CD4-positive, alpha-beta memory T cell (primary cell): ENCODE results near the gene TRPM5. TPM values are rescaled to one million over a fixed set of nuclear protein-coding genes. Genes with fewer than 3 reads are reported as not detected.

ENCODE experiments used
- CTCF ChIA-PET: fragments of 350-600 bp; sonication (Branson Sonifier 250); formaldehyde crosslinking; loops from one replicate; lab custom pipeline; 2021; ENCODE audit warnings: inconsistent platforms; ENCODE audit not compliant: partially characterized antibody; lab: Charles Lee
- POLR2A ChIA-PET: fragments of 350-600 bp; sonication (Branson Sonifier 250); formaldehyde crosslinking; loops from one replicate; lab custom pipeline; 2021; ENCODE audit not compliant: partially characterized antibody; lab: Charles Lee
- DNase-seq, 5 donors: peaks; one replicate each; pipeline versions ENCODE4 v3.0.0 to v3.0.0-alpha.2; 2020 to 2022; ENCODE audit warnings: mixed read lengths in 1 of 5
- H3K27ac ChIP-seq: one replicate; pipeline ENCODE4 v1.7.0; 2013; ENCODE audit warnings: low read depth, low read length
- H3K27me3 ChIP-seq: 2 replicates; pipeline ENCODE4 v1.7.0; 2013; ENCODE audit warnings: mild to moderate bottlenecking, low read length, moderate library complexity; ENCODE audit not compliant: insufficient read depth
- H3K36me3 ChIP-seq: 2 replicates; pipeline ENCODE4 v1.7.0; 2013; ENCODE audit warnings: mild to moderate bottlenecking, low read length, moderate library complexity; ENCODE audit not compliant: insufficient read depth
- H3K4me1 ChIP-seq: 2 replicates; pipeline ENCODE4 v1.7.0; 2013; ENCODE audit warnings: mild to moderate bottlenecking, low read length, moderate library complexity; ENCODE audit not compliant: insufficient read depth
- H3K4me3 ChIP-seq, 2 donors: one replicate each; pipeline ENCODE4 v1.7.0; 2013; ENCODE audit warnings: low read length in 2 of 2, mild to moderate bottlenecking in 1 of 2
- H3K9me3 ChIP-seq, 2 donors: one replicate each; pipeline ENCODE4 v1.7.0; 2013; ENCODE audit warnings: low read length in 2 of 2, control low read depth in 1 of 2; ENCODE audit not compliant: control insufficient read depth in 1 of 2
- H3K27ac Mint-ChIP-seq, 7 donors: one replicate each; pipeline ENCODE4 v1.8.0; 2020 to 2021; ENCODE audit warnings: mixed read lengths in 7 of 7, mild to moderate bottlenecking in 6 of 7, inconsistent platforms in 3 of 7, moderate library complexity in 3 of 7
- H3K27me3 Mint-ChIP-seq, 2 donors: one replicate each; pipeline ENCODE4 v1.8.0; 2020 to 2021; ENCODE audit warnings: mixed read lengths in 2 of 2
- H3K36me3 Mint-ChIP-seq, 2 donors: one replicate each; pipeline ENCODE4 v1.8.0; 2020 to 2021; ENCODE audit warnings: mixed read lengths in 2 of 2, inconsistent platforms in 1 of 2, mild to moderate bottlenecking in 1 of 2
- H3K4me1 Mint-ChIP-seq, 4 donors: one replicate each; pipeline ENCODE4 v1.8.0; 2020 to 2021; ENCODE audit warnings: mixed read lengths in 4 of 4, mild to moderate bottlenecking in 1 of 4
- H3K4me3 Mint-ChIP-seq, 8 donors: one replicate each; pipeline ENCODE4 v1.8.0; 2020 to 2021; ENCODE audit warnings: mixed read lengths in 8 of 8, mild to moderate bottlenecking in 7 of 8, moderate library complexity in 6 of 8, inconsistent platforms in 3 of 8
- H3K9me3 Mint-ChIP-seq, 8 donors: one replicate each; pipeline ENCODE4 v1.8.0; 2020 to 2021; ENCODE audit warnings: mixed read lengths in 8 of 8, mild to moderate bottlenecking in 5 of 8, inconsistent platforms in 3 of 8, moderate library complexity in 1 of 8
- intact Hi-C: fragments of 100-400 bp; cut with micrococcal nuclease; formaldehyde crosslinking; loops from one replicate; pipeline ENCODE4 v1.15.1; 2023
- polyA plus RNA-seq, 2 donors: library from polyadenylated mRNA; unstranded; fragments of 300-500 nt; fragmentation: Illumina TruSeq; gene quantifications; one replicate each; pipeline ENCODE4 v1.2.3, GENCODE V29; 2021
- total RNA-seq, 2 experiments: library from RNA; stranded (reverse); gene quantifications; one replicate each; pipeline ENCODE4 v1.2.3, GENCODE V29; 2021

TRPM5 gene
- total and polyA plus RNA-seq, 4 experiments from 2014 or later, result 0.19 to 0.23 TPM; not detected in 2

DNA sequence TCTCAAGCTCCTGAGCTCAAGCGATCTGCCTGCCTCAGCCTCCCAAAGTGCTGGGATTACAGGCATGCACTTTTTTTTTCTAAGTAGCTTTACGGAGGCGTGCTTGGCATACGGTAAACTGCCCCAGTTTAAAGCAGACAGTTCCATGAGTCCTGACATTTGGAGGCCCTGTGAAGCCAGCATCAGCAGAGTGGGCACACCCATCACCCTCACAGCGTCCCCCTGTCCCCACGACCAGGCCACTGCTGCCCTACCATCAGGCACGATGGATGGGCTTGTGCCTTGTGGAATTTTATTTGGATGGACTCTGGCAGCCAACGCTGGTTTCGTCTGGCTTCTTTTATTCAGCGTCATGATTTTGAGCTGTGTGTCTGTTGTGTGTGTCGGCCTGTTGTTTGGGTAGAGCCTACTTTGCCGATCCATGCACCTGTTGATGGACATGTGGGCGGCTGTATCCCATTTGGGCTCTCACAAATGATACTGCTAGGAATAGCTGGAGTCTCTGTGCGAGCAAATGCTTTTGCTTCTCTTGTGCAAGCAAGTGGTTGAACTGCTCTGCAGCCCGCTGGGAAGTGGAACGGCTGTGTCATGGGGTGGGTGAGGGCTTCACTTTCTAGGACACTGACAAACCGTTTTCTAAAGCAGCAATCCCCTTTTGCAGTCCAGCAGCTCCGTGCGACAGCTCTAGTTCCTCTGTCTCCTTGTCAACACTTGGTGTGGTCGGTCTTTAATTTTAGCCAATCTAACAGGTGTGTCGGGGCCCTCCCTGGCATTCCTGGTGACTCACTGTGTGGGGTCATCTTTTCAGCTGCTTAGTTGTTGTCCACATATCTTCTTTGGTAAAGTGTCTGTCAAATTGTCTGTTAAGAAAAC lies 24.3 kb upstream of the TRPM5 start:
- H3K9me3 Mint-ChIP-seq, result no peaks in the 10 kb centered on the region
- peaks cover 0 to 1% of the 10 kb centered on the region in 2 donors for H3K36me3 Mint-ChIP-seq
- H3K4me3 ChIP-seq, result no peak overlapping the region
- H3K4me1 Mint-ChIP-seq, result peaks cover 26 to 64% (median 50%) of the 10 kb centered on the region in 4 donors
- H3K27ac ChIP-seq, result no peak overlapping the region
- H3K27ac Mint-ChIP-seq, result peak overlapping the region in 2 of 7 donors; percentile 9 to 60
- no peaks in the 10 kb centered on the region for H3K27me3 ChIP-seq
- H3K4me3 Mint-ChIP-seq, result peak overlapping the region in 4 of 8 donors; percentile 7 to 35 (median 24)
- H3K27me3 Mint-ChIP-seq, result no peaks in the 10 kb centered on the region
- CTCF ChIA-PET, result interaction anchor here (1.4 to 1.8 kb wide), 2 partner anchors 49 to 63 kb away, joined by 5 to 6 read pairs; no protein-coding TSS in a partner anchor
- H3K4me1 ChIP-seq, result peaks cover 39% of the 10 kb centered on the region
- POLR2A ChIA-PET, result interaction anchor here (1.1 to 2.1 kb wide), 3 partner anchors 10 to 23 kb away, joined by 3 to 6 read pairs (median 6); partner anchors contain the start of gene KCNQ1
- H3K9me3 ChIP-seq, result no peaks in the 10 kb centered on the region
- H3K36me3 ChIP-seq, result no peaks in the 10 kb centered on the region
- no peak for DNase-seq
- intact Hi-C loops, result no loop called here

DNA sequence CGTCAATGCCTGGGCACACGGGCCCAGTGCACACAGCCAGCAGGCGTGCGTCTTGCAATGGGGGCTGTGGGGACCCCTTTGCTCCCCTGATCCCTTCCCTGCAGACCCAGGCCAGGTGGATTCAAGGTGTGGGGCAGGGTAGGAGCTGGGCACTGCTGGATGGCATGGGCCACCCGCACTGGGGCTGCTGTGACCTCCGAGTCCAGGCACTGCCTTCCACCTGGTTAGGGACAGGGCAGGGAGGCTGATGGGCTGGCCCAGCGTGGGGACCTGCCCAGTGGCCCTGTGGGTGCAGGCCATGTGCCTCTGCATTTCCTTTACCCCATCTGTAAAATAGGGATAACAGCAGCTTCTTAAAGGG lies 23.4 kb upstream of the TRPM5 start:
- Histone ChIP-seq H3K4me1 (peaks cover 39% of the 10 kb centered on the region), H3K36me3 (no peaks in the 10 kb centered on the region), H3K27me3 (no peaks in the 10 kb centered on the region), H3K27ac (no peak overlapping the region), H3K4me3 (peak overlapping the region; percentile 42 to 48), H3K9me3 (no peaks in the 10 kb centered on the region)
- intact Hi-C loops, result loop anchor here (1.0 kb wide), 1 partner anchor 22 kb away; the partner anchor contains the start of gene KCNQ1
- peaks cover 0 to 1% of the 10 kb centered on the region in 2 donors for H3K36me3 Mint-ChIP-seq
- H3K27me3 Mint-ChIP-seq, result no peaks in the 10 kb centered on the region
- no peaks in the 10 kb centered on the region for H3K9me3 Mint-ChIP-seq
- H3K27ac Mint-ChIP-seq, result peak overlapping the region in 3 of 7 donors; percentile 38 to 66 (median 65)
- peak overlapping the region; percentile 70 to 91 (median 74) for H3K4me3 Mint-ChIP-seq
- POLR2A ChIA-PET, result interaction anchor here (1.8 to 3.2 kb wide), 4 partner anchors 9 to 420 kb away, joined by 4 to 35 read pairs (median 6); partner anchors contain the start of genes KCNQ1 and TRPM5
- H3K4me1 Mint-ChIP-seq, result peaks cover 26 to 73% (median 54%) of the 10 kb centered on the region in 4 donors
- CTCF ChIA-PET, result interaction anchor here (0.7 to 1.8 kb wide), 3 partner anchors 40 to 425 kb away, joined by 3 to 6 read pairs (median 3); no protein-coding TSS in a partner anchor
- no peak for DNase-seq

DNA sequence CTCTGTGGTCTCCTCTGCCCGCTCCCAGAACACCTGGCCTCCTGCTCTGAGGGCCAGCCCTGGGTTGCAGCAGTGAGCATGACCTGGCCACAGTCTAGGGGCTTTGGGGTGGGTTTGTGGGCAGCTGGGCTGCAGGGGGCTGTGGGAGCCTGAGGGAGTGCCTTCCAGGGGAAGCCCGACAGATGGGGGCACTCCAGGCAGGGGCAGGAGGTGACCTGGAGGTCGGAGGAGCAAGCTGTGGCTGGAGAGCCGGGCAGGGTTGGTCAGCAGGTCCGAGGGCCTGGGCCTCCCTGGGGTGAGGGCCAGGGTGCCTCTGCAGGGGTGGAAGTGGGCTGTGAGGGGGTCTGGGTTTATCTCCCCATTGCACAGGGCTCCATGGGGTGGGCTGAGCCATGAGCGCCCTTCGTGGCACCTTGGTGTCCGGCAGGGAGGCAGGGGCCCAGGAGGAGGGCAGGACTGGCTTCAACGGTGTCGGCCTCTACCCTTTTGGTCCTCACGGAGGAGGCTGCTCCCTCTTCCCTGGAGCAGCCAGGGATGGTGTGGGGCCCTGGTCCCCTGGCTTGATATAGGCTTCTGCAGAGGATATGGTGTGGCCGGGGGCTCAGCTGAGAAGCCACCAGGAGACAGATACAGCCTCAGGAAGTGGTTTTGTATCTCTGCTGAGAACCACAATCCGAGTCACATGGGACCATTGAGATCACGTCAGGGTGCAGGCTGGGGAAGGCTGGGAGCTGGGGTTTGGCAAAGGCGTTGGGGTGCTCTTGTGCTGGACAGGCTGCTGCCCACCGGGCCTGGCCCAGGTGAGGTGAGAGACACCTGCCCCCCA lies 22.8 kb upstream of the TRPM5 start:
- Mint-ChIP-seq H3K9me3 (no peaks in the 10 kb centered on the region), H3K27ac (peak overlapping the region in 5 of 7 donors; percentile 25 to 66 (median 38)), H3K4me3 (peak overlapping the region; percentile 70 to 91 (median 74)), H3K27me3 (no peaks in the 10 kb centered on the region), H3K36me3 (peaks cover 0 to under 1% of the 10 kb centered on the region in 2 donors), H3K4me1 (peaks cover 24 to 76% (median 54%) of the 10 kb centered on the region in 4 donors)
- DNase-seq, result peak; percentile 66 to 75 (median 72)
- intact Hi-C loops, result loop anchor here (1.0 kb wide), 1 partner anchor 22 kb away; the partner anchor contains the start of gene KCNQ1
- Histone ChIP-seq H3K9me3 (no peaks in the 10 kb centered on the region), H3K27me3 (no peaks in the 10 kb centered on the region), H3K27ac (no peak overlapping the region), H3K36me3 (no peaks in the 10 kb centered on the region), H3K4me1 (peaks cover 39% of the 10 kb centered on the region), H3K4me3 (peak overlapping the region in 1 of 2 donors; percentile 48)
- ChIA-PET POLR2A (interaction anchor here (0.6 to 3.2 kb wide), 5 partner anchors 8 to 421 kb away, joined by 3 to 35 read pairs (median 6); partner anchors contain the start of genes KCNQ1 and TRPM5), CTCF (interaction anchor here (0.7 to 1.8 kb wide), 3 partner anchors 40 to 426 kb away, joined by 3 to 6 read pairs (median 3); no protein-coding TSS in a partner anchor)

DNA sequence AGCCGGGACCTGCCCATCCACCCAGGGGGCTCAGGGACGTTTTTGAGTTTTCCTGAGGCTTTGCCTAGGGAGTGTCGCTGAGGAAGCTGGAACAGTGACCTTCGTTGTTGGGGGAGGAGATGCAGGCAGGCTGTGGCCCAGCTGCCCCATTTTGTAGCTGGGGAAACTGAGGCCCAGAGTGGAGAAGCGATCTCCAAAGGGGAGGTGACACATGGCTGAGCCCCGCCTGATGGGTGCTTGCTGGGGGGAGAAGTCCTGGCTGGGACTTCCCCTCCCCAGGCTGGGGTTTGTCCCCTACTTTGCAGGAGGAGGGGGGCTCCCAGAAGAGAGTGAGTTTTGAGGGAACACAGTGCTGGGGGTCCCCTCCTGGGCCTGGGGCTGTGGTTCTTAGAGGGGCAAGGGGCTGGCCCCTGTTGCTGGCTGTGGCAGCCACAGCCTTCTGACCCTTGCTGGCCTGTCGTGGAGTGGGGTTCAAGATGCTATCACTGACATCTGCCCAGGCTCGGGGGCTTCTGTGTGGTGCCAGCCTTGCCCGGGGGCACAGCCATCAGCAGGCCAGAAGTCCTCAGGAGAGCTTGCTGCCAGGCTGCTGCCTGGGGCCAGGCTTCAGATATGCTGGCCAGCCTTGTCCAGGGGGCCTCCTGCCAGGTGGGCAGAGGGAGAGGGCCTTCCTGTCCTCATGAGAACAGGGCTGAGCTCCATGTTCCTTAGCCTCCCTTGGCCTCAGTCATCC lies 21.9 kb upstream of the TRPM5 start:
- intact Hi-C loops, result no loop called here
- H3K9me3 ChIP-seq, result no peaks in the 10 kb centered on the region
- peak overlapping the region in 5 of 8 donors; percentile 44 to 91 (median 81) for H3K4me3 Mint-ChIP-seq
- peak overlapping the region in 1 of 7 donors; percentile 57 for H3K27ac Mint-ChIP-seq
- no peaks in the 10 kb centered on the region for H3K36me3 ChIP-seq
- ChIA-PET POLR2A (interaction anchor here (1.8 to 3.2 kb wide), 2 partner anchors 21 to 422 kb away, joined by 4 to 35 read pairs; partner anchors contain the start of genes KCNQ1 and TRPM5), CTCF (interaction anchor here (1.5 kb wide), 1 partner anchor 39 kb away, joined by 3 read pairs; no protein-coding TSS in a partner anchor)
- H3K27me3 ChIP-seq, result no peaks in the 10 kb centered on the region
- no peaks in the 10 kb centered on the region for H3K27me3 Mint-ChIP-seq
- H3K4me1 Mint-ChIP-seq, result peaks cover 17 to 72% (median 47%) of the 10 kb centered on the region in 4 donors
- DNase-seq, result no peak
- peaks cover 39% of the 10 kb centered on the region for H3K4me1 ChIP-seq
- H3K9me3 Mint-ChIP-seq, result no peaks in the 10 kb centered on the region
- H3K27ac ChIP-seq, result no peak overlapping the region
- no peak overlapping the region for H3K4me3 ChIP-seq
- no peaks in the 10 kb centered on the region for H3K36me3 Mint-ChIP-seq

DNA sequence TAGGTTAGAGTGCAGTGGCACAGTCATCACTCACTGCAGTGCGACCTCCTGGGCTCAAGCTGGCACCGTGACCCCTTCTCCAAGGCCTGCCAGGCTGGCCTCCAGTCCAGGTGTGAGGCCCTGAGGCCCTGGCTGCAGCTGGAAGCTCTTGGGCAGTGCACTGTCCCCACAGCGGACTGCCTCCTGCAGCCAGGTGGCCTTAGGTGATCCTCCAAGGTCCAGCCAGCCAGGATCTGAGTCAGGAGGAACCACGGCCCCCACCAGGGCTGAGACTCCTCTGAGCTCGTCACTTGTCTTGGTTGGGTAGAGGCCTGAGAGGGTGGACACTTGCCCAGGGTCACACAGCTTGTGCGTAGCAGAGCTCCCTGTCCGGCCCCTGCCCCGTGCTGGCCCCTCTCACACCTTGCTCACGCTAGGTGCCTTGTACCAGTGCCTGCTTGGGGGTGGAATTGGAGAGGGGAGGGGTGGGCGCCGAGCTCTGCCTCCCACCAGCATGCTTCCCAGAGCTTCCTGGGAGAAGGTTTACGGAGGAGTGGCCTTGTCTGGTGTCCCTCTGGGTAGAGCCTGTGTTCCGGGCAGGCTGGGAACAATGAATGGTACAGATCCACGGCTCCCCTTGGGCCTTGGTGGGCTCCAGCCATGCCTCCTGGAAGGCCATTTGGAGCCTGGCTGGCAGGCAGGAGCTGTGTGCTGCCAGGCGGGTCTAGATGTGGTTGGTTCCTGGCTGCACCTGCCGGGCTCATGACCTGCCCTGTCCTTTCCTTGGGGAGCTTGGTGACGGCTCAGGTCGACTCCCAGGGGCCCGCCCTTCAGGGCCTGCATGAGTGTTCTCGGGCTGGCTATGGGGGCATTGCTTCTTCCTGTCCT lies 21.1 kb upstream of the TRPM5 start:
- Mint-ChIP-seq H3K36me3 (no peaks in the 10 kb centered on the region), H3K4me1 (peaks cover 17 to 79% (median 52%) of the 10 kb centered on the region in 4 donors), H3K9me3 (no peaks in the 10 kb centered on the region), H3K4me3 (peak overlapping the region in 1 of 8 donors; percentile 31), H3K27ac (no peak overlapping the region), H3K27me3 (no peaks in the 10 kb centered on the region)
- intact Hi-C loops, result no loop called here
- no peaks in the 10 kb centered on the region for H3K36me3 ChIP-seq
- H3K9me3 ChIP-seq, result no peaks in the 10 kb centered on the region
- CTCF ChIA-PET, result interaction anchor here (1.2 to 1.4 kb wide), 2 partner anchors 9 to 45 kb away, joined by 3 to 4 read pairs; no protein-coding TSS in a partner anchor
- no peak for DNase-seq
- no peak overlapping the region for H3K27ac ChIP-seq
- H3K4me1 ChIP-seq, result peaks cover 39% of the 10 kb centered on the region
- no peaks in the 10 kb centered on the region for H3K27me3 ChIP-seq
- no peak overlapping the region for H3K4me3 ChIP-seq
- POLR2A ChIA-PET, result interaction anchor here (3.2 kb wide), 1 partner anchor 21 kb away, joined by 35 read pairs; the partner anchor contains the start of genes KCNQ1 and TRPM5
